HG03439 (cell line): ENCODE data around the gene PLA2G4D.

Experiments
- ATAC-seq: cut with Tn5 transposase; IDR thresholded peaks from one replicate; pipeline ENCODE4 v1.9.1; 2021; ENCODE audit warnings: mild to moderate bottlenecking, moderate library complexity; ENCODE audit not compliant: unreplicated experiment

The PLA2G4D gene

GRCh38 chr15:42057799-42058646 lies 36.3 kb downstream of the PLA2G4D start:
- ATAC-seq = no peak

GRCh38 chr15:42056934-42057798 lies 37.2 kb downstream of the PLA2G4D start:
- ATAC-seq = no peak

GRCh38 chr15:42053914-42054313 lies 40.4 kb downstream of the PLA2G4D start:
- ATAC-seq = no peak

- no peak for ATAC-seq
These were observed 41.4 kb downstream of the PLA2G4D start for GRCh38 chr15:42053010-42053409.

GRCh38 chr15:42050484-42051255 lies 43.7 kb downstream of the PLA2G4D start:
- ATAC-seq = no peak

- ATAC-seq = no peak
These were observed 45.6 kb downstream of the PLA2G4D start for GRCh38 chr15:42048821-42049200.

GRCh38 chr15:42048080-42048820 lies 46.1 kb downstream of the PLA2G4D start:
- ATAC-seq = no peak

- no peak for ATAC-seq
These were observed 47.8 kb downstream of the PLA2G4D start for GRCh38 chr15:42046597-42046996.

GRCh38 chr15:42045211-42045615 lies 49.1 kb downstream of the PLA2G4D start:
- no peak for ATAC-seq

GRCh38 chr15:42042602-42043400 lies 51.6 kb downstream of the PLA2G4D start:
- no peak for ATAC-seq

- no peak for ATAC-seq
These were observed 56.0 kb downstream of the PLA2G4D start for GRCh38 chr15:42038401-42038800.

- ATAC-seq = no peak
These were observed 56.7 kb downstream of the PLA2G4D start for GRCh38 chr15:42037656-42038055.

- ATAC-seq = no peak
These were observed 57.4 kb downstream of the PLA2G4D start for GRCh38 chr15:42036966-42037365.

- no peak for ATAC-seq
These were observed 58.1 kb downstream of the PLA2G4D start for GRCh38 chr15:42036112-42036905.

- no peak for ATAC-seq
These were observed 59.0 kb downstream of the PLA2G4D start for GRCh38 chr15:42035435-42035761.

- no peak for ATAC-seq
These were observed 59.5 kb downstream of the PLA2G4D start for GRCh38 chr15:42034628-42035434.

- no peak for ATAC-seq
These were observed 61.0 kb downstream of the PLA2G4D start for GRCh38 chr15:42033214-42033873.
